Measurements from ENCODE around the gene SMIM5. TPM values are rescaled to one million over a fixed set of nuclear protein-coding genes. Genes with fewer than 3 reads are reported as not detected.

SMIM5 gene
- total RNA-seq, 1 donor from 2014 or later = not detected

GRCh38 chr17:75650874-75651273, 17.6 kb downstream of the SMIM5 start:
- DNase-seq (ENCODE audit: low spot score in 2 of 2) = no peak
- Histone ChIP-seq H3K36me3 (peaks cover 24 to 45% of the 10 kb centered on the region in 2 donors), H3K4me3 (no peak overlapping the region), H3K27ac (no peak overlapping the region), H3K4me1 (no peaks in the 10 kb centered on the region), H3K27me3 (no peaks in the 10 kb centered on the region), H3K9me3 (no peaks in the 10 kb centered on the region)
- TF ChIP-seq, protein P1, sequence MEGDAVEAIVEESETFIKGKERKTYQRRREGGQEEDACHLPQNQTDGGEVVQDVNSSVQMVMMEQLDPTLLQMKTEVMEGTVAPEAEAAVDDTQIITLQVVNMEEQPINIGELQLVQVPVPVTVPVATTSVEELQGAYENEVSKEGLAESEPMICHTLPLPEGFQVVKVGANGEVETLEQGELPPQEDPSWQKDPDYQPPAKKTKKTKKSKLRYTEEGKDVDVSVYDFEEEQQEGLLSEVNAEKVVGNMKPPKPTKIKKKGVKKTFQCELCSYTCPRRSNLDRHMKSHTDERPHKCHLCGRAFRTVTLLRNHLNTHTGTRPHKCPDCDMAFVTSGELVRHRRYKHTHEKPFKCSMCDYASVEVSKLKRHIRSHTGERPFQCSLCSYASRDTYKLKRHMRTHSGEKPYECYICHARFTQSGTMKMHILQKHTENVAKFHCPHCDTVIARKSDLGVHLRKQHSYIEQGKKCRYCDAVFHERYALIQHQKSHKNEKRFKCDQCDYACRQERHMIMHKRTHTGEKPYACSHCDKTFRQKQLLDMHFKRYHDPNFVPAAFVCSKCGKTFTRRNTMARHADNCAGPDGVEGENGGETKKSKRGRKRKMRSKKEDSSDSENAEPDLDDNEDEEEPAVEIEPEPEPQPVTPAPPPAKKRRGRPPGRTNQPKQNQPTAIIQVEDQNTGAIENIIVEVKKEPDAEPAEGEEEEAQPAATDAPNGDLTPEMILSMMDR (IDR thresholded peaks at IDR 0.05) = no peak
- intact Hi-C loops (cut with DNase I) = no loop called here

DNA sequence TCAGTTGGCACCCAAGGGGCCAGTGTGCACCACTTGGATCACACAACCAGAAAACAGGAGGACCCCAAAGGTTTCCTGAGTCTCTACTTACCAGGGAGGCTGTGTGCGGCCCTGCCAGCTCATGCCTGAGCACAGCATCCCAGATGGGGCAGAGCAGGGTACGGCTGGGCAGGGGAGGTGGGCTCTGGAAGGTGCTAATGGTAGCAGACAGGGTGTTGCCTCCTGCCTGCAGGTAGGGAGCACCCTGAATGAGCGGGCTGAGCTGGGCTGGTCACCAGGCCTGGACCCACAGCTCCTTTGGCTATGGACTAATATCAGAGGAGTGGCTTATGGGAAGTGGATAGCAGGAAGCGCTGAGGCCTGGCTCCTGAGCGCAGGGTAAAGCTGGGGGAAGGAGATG, 19.1 kb downstream of the SMIM5 start:
- Histone ChIP-seq H3K4me1 (no peaks in the 10 kb centered on the region), H3K27ac (no peak overlapping the region), H3K4me3 (no peak overlapping the region), H3K36me3 (peaks cover 30 to 50% of the 10 kb centered on the region in 2 donors), H3K27me3 (no peaks in the 10 kb centered on the region), H3K9me3 (no peaks in the 10 kb centered on the region)
- DNase-seq (ENCODE audit: low spot score in 2 of 2) = no peak
- intact Hi-C loops (cut with DNase I) = no loop called here
- TF ChIP-seq, protein P1 (IDR thresholded peaks at IDR 0.05) = no peak

- TF ChIP-seq, protein P1 (IDR thresholded peaks at IDR 0.05) = peak; percentile 23 to 49 (median 30)
- H3K27me3 ChIP-seq = no peaks in the 10 kb centered on the region
- H3K27ac ChIP-seq = no peak overlapping the region
- no peak overlapping the region for H3K4me3 ChIP-seq
- H3K9me3 ChIP-seq = no peaks in the 10 kb centered on the region
- intact Hi-C loops (cut with DNase I) = no loop called here
- no peaks in the 10 kb centered on the region for H3K4me1 ChIP-seq
- no peak for DNase-seq (ENCODE audit: low spot score in 2 of 2)
- H3K36me3 ChIP-seq = peaks cover 33 to 47% of the 10 kb centered on the region in 2 donors
Measured at GRCh38 chr17:75652934-75653549, 19.8 kb downstream of the SMIM5 start.

DNA sequence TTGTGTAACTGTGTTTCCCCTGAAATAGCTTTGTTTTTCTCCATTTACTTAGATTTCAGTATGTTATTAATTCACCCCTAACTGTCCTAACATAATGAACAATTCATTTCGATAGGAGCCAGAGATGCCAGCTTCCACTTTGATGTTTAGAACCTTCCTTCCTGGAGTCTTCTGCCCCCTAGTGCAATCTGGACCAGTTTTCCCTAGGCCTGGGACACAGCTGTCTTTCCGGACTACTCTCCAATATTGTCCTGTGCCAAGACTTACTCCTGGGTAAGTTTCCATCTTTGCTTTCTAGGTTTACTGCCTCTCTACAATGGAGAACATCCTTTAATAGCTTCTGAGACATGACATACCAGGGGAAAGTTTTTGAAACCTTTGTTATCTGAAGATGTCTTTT, 20.9 kb downstream of the SMIM5 start:
- Histone ChIP-seq H3K27me3 (no peaks in the 10 kb centered on the region), H3K4me3 (no peak overlapping the region), H3K36me3 (peaks cover 35 to 44% of the 10 kb centered on the region in 2 donors), H3K27ac (no peak overlapping the region), H3K4me1 (no peaks in the 10 kb centered on the region), H3K9me3 (no peaks in the 10 kb centered on the region)
- TF ChIP-seq, protein P1 (IDR thresholded peaks at IDR 0.05) = no peak
- intact Hi-C loops (cut with DNase I) = no loop called here
- DNase-seq (ENCODE audit: low spot score in 2 of 2) = no peak

GRCh38 chr17:75658237-75658636, 25.0 kb downstream of the SMIM5 start:
- Histone ChIP-seq H3K4me3 (no peak overlapping the region), H3K36me3 (peaks cover 32 to 41% of the 10 kb centered on the region in 2 donors), H3K27me3 (no peaks in the 10 kb centered on the region), H3K4me1 (no peaks in the 10 kb centered on the region), H3K9me3 (no peaks in the 10 kb centered on the region), H3K27ac (no peak overlapping the region)
- DNase-seq (ENCODE audit: low spot score in 2 of 2) = no peak
- intact Hi-C loops (cut with DNase I) = no loop called here
- TF ChIP-seq, protein P1 (IDR thresholded peaks at IDR 0.05) = no peak
